Measurements from ENCODE around the gene HS2ST1. TPM values are rescaled to one million over a fixed set of nuclear protein-coding genes. Genes with fewer than 3 reads are reported as not detected.
A peak's percentile ranks its signal among the peaks of the same experiment; 100 is the strongest.

HS2ST1 gene
- total RNA-seq, 2 donors from 2014 or later: 29.0 to 31.5 TPM

GRCh38 chr1:86928819-86929218 lies 14.4 kb downstream of the HS2ST1 start:
- H3K4me1 Mint-ChIP-seq: peaks cover 32% of the 10 kb centered on the region
- Histone ChIP-seq H3K27me3 (ENCODE audit: control insufficient read depth, insufficient read depth, low read length, poor library complexity, severe bottlenecking) (no peaks in the 10 kb centered on the region), H3K4me3 (ENCODE audit: low read length) (no peak overlapping the region), H3K9ac (ENCODE audit: extremely low read depth, low read length, poor library complexity, severe bottlenecking) (no peak overlapping the region), H3K4me1 (ENCODE audit: control insufficient read depth, insufficient read depth, low read length) (peaks cover 9% of the 10 kb centered on the region), H3K9me3 (ENCODE audit: control insufficient read depth, low read length) (peaks cover 26% of the 10 kb centered on the region), H3K27ac (ENCODE audit: low read depth, low read length) (no peak overlapping the region), H3K36me3 (ENCODE audit: control insufficient read depth, insufficient read depth, low read length) (no peaks in the 10 kb centered on the region)
- 100% methylated on average over 1 of the region's 1 CpG; no CpG with 5 or more reads in 1 of the 2 experiments for WGBS, 2 experiments (ENCODE audit: insufficient coverage in 1 of 2, insufficient read length in 1 of 2)
- no peak for DNase-seq
- H3K4me3 Mint-ChIP-seq: no peak overlapping the region
- peaks cover 23% of the 10 kb centered on the region for H3K9me3 Mint-ChIP-seq
- peaks cover 15% of the 10 kb centered on the region for H3K36me3 Mint-ChIP-seq (ENCODE audit: low read depth)
- H3K27me3 Mint-ChIP-seq (ENCODE audit: insufficient read depth): no peaks in the 10 kb centered on the region
- no peak for TF ChIP-seq CTCF (conservative IDR thresholded peaks at IDR 0.05)
- H3K27ac Mint-ChIP-seq: no peak overlapping the region

GRCh38 chr1:86933051-86933450 lies 18.6 kb downstream of the HS2ST1 start:
- H3K27ac ChIP-seq (ENCODE audit: low read depth, low read length): no peak overlapping the region
- WGBS, 2 experiments (ENCODE audit: insufficient coverage in 1 of 2, insufficient read length in 1 of 2): 95 to 100% methylated on average over 2 of the region's 3 CpGs
- H3K27me3 Mint-ChIP-seq (ENCODE audit: insufficient read depth): no peaks in the 10 kb centered on the region

GRCh38 chr1:86933562-86934377 lies 19.3 kb downstream of the HS2ST1 start:
- peak overlapping the region; percentile 25 for H3K4me3 Mint-ChIP-seq
- peak overlapping the region; percentile 96 for H3K27ac Mint-ChIP-seq
- DNase-seq: peak; percentile 63
- Histone ChIP-seq H3K27me3 (ENCODE audit: control insufficient read depth, insufficient read depth, low read length, poor library complexity, severe bottlenecking) (no peaks in the 10 kb centered on the region), H3K36me3 (ENCODE audit: control insufficient read depth, insufficient read depth, low read length) (no peaks in the 10 kb centered on the region), H3K9ac (ENCODE audit: extremely low read depth, low read length, poor library complexity, severe bottlenecking) (peak overlapping the region; percentile 32), H3K4me1 (ENCODE audit: control insufficient read depth, insufficient read depth, low read length) (peaks cover 6% of the 10 kb centered on the region), H3K27ac (ENCODE audit: low read depth, low read length) (peak overlapping the region; percentile 27), H3K9me3 (ENCODE audit: control insufficient read depth, low read length) (no peaks in the 10 kb centered on the region), H3K4me3 (ENCODE audit: low read length) (peak overlapping the region; percentile 46)
- WGBS, 2 experiments (ENCODE audit: insufficient coverage in 1 of 2, insufficient read length in 1 of 2): 49% methylated on average over 7 of the region's 7 CpGs; no CpG with 5 or more reads in 1 of the 2 experiments
- no peaks in the 10 kb centered on the region for H3K27me3 Mint-ChIP-seq (ENCODE audit: insufficient read depth)
- no peak for TF ChIP-seq CTCF (conservative IDR thresholded peaks at IDR 0.05)
- H3K36me3 Mint-ChIP-seq (ENCODE audit: low read depth): no peaks in the 10 kb centered on the region
- H3K4me1 Mint-ChIP-seq: peaks cover 35% of the 10 kb centered on the region
- H3K9me3 Mint-ChIP-seq: no peaks in the 10 kb centered on the region

More at GRCh38 chr1:86933051-86933450, 18.6 kb downstream of the HS2ST1 start:
- Mint-ChIP-seq H3K4me3 (peak overlapping the region; percentile 25), H3K4me1 (peaks cover 32% of the 10 kb centered on the region), H3K36me3 (ENCODE audit: low read depth) (no peaks in the 10 kb centered on the region), H3K27ac (peak overlapping the region; percentile 96), H3K9me3 (no peaks in the 10 kb centered on the region)
- H3K9me3 ChIP-seq (ENCODE audit: control insufficient read depth, low read length): no peaks in the 10 kb centered on the region
- TF ChIP-seq CTCF (conservative IDR thresholded peaks at IDR 0.05): no peak
- H3K4me3 ChIP-seq (ENCODE audit: low read length): peak overlapping the region; percentile 46
- H3K36me3 ChIP-seq (ENCODE audit: control insufficient read depth, insufficient read depth, low read length): no peaks in the 10 kb centered on the region
- H3K27me3 ChIP-seq (ENCODE audit: control insufficient read depth, insufficient read depth, low read length, poor library complexity, severe bottlenecking): no peaks in the 10 kb centered on the region
- peaks cover 6% of the 10 kb centered on the region for H3K4me1 ChIP-seq (ENCODE audit: control insufficient read depth, insufficient read depth, low read length)
- DNase-seq: no peak
- no peak overlapping the region for H3K9ac ChIP-seq (ENCODE audit: extremely low read depth, low read length, poor library complexity, severe bottlenecking)
